ENCODE measurements around the gene ZNF497.

DNA sequence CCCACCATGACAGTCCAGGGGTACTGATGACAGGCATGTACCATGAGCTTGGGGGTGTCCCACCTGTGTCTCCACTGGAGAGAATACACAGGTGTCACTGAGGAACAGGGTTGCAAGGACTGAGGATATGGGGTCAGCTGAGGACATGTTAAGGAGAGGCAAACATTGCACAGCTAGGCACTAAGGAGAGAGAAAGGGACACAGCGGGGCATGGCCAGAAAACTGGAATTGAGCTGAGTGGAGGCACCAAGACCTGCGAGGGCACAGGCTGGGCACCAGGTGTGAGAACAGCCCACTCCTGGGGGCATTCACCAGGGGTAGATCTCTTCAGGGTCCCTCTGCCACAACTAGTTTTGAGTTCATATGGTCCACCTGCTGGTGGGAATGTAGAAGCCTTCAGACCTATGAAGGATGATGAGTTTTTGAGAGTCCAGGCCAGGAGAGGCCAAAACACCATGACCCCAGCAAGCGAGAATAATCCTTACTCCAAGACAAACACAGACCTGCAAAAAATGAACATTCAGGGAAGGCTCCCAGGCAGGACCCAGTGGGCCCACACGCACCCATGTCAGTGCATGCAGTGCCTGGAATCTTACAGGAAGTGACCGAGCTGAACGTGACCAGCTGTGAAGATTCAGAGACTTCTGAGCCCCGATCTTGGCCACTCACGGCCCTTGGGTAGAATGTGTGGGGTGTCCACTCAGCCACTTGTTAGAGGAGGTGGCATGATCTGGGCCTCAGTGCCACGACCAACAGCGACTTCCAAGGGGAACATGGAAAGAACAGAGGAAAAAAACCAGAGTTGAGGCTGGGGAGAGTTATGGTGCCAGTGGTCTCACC, 44.5 kb upstream of the ZNF497 start:
- TF ChIP-seq POLR2A (IDR thresholded peaks at IDR 0.05) = no peak
- no peak for TF ChIP-seq CTCF (IDR thresholded peaks at IDR 0.05)

Data from thyroid gland (tissue), 4 donors.